Measurements from ENCODE around the gene QKI.
A peak's percentile ranks its signal among the peaks of the same experiment; 100 is the strongest.

QKI gene

GRCh38 chr6:163413345-163414116 is 987 bp upstream of the QKI start (continued):
- TF ChIP-seq ZNF175 (tag by site-specific recombination; IDR thresholded peaks at IDR 0.05) (no peak), ZFHX2 (tag by site-specific recombination; conservative IDR thresholded peaks at IDR 0.05) (peak; percentile 81), GLIS1 (tag by site-specific recombination; IDR thresholded peaks at IDR 0.05) (peak; percentile 63; the same call in 1 of the 2 replicates), ZNF610 (tag by site-specific recombination; IDR thresholded peaks at IDR 0.05; ENCODE audit: borderline replicate concordance) (no peak), ZNF133 (tag by site-specific recombination; IDR thresholded peaks at IDR 0.05) (no peak), ZNF549 (tag by site-specific recombination; IDR thresholded peaks at IDR 0.05) (peak; percentile 29; the same call in 1 of the 2 replicates), ZNF223 (tag by site-specific recombination; IDR thresholded peaks at IDR 0.05) (no peak), GLI4 (tag by site-specific recombination; IDR thresholded peaks at IDR 0.05) (no peak), ZBTB21 (tag by site-specific recombination; IDR thresholded peaks at IDR 0.05) (0 out of 2 replicates have a peak, but pooled peaks have one; percentile 16), ZNF768 (tag by site-specific recombination; IDR thresholded peaks at IDR 0.05) (0 out of 2 replicates have a peak, but pooled peaks have one; percentile 19), ZBTB8A (tag by site-specific recombination; IDR thresholded peaks at IDR 0.05) (peak; percentile 93), SP2 (tag by site-specific recombination; IDR thresholded peaks at IDR 0.05) (peak; percentile 51), ZNF398 (tag by site-specific recombination; IDR thresholded peaks at IDR 0.05) (peak; percentile 58), ZNF600 (tag by site-specific recombination; IDR thresholded peaks at IDR 0.05) (0 out of 2 replicates have a peak, but pooled peaks have one; percentile 40), EGR2 (tag by site-specific recombination; IDR thresholded peaks at IDR 0.05; ENCODE audit: low read depth) (peak; percentile 24; the same call in 1 of the 2 replicates), ZBTB11 (tag by site-specific recombination; conservative IDR thresholded peaks at IDR 0.05; ENCODE audit: low read depth) (peak; percentile 33; the same call in 1 of the 2 replicates), PBX3 (CRISPR knock-in tag; IDR thresholded peaks at IDR 0.05) (peak; percentile 65; the same call in 1 of the 2 replicates), ZNF660 (tag by site-specific recombination; IDR thresholded peaks at IDR 0.05) (0 out of 2 replicates have a peak, but pooled peaks have one; percentile 50), ZNF184 (tag by site-specific recombination; IDR thresholded peaks at IDR 0.05) (0 out of 2 replicates have a peak, but pooled peaks have one; percentile 44), ZNF843 (tag by site-specific recombination; IDR thresholded peaks at IDR 0.05) (0 out of 2 replicates have a peak, but pooled peaks have one; percentile 4), ELK4 (IDR thresholded peaks at IDR 0.05; ENCODE audit: borderline replicate concordance, low read depth, low read length) (no peak), SP3 (tag by site-specific recombination; IDR thresholded peaks at IDR 0.05) (peak; percentile 19; the same call in 1 of the 2 replicates), PATZ1 (tag by site-specific recombination; IDR thresholded peaks at IDR 0.05) (0 out of 2 replicates have a peak, but pooled peaks have one; percentile 41), ZNF629 (tag by site-specific recombination; IDR thresholded peaks at IDR 0.05) (peak; percentile 62), ZSCAN30 (tag by site-specific recombination; IDR thresholded peaks at IDR 0.05) (peak; percentile 75; the same call in 1 of the 2 replicates), ZBTB20 (tag by site-specific recombination; IDR thresholded peaks at IDR 0.05) (no peak), ZNF114 (tag by site-specific recombination; IDR thresholded peaks at IDR 0.05) (no peak), ZNF561 (tag by site-specific recombination; IDR thresholded peaks at IDR 0.05; ENCODE audit: borderline replicate concordance) (peak; percentile 80; the same call in 1 of the 2 replicates), ZNF596 (tag by site-specific recombination; IDR thresholded peaks at IDR 0.05) (peak; percentile 35; the same call in 1 of the 2 replicates)

Measured in HEK293 (cell line).